GM12878 (cell line): ENCODE results near the gene SPAG6. TPM values are rescaled to one million over a fixed set of nuclear protein-coding genes. Genes with fewer than 3 reads are reported as not detected.

Experiments
- BHLHE40 ChIP-seq, 2 experiments: fragments of 450-650 bp in 1 of 2; IDR thresholded peaks; 2 replicates each; pipeline ENCODE4 v1.6.1; 2011 to 2017; ENCODE audit warnings: low read depth in 2 of 2, borderline replicate concordance in 1 of 2, improper control_type of control experiment in 1 of 2, low read length in 1 of 2, mild to moderate bottlenecking in 1 of 2
- BRCA1 ChIP-seq: IDR thresholded peaks from 2 replicates; pipeline ENCODE4 v1.6.1; 2011; ENCODE audit warnings: low read depth, low read length, improper control_type of control experiment
- EGR1 ChIP-seq, 2 experiments: IDR thresholded peaks; 1 replicate in 1 of 2; 2 replicates in 1 of 2; pipeline ENCODE4 v1.6.1; 2011 to 2012; ENCODE audit warnings: low read depth in 2 of 2, low read length in 2 of 2, borderline replicate concordance in 1 of 2, mild to moderate bottlenecking in 1 of 2, moderate library complexity in 1 of 2
- ETV6 ChIP-seq, 2 experiments: fragments of 450-650 bp in 1 of 2; IDR thresholded peaks in 1 of 2; conservative IDR thresholded peaks in 1 of 2; 2 replicates each; pipeline ENCODE4 v1.6.1; 2014; ENCODE audit warnings: antibody characterized with exemption in 1 of 2, borderline replicate concordance in 1 of 2, low read depth in 1 of 2, mild to moderate bottlenecking in 1 of 2, moderate library complexity in 1 of 2
- FOS ChIP-seq: IDR thresholded peaks from 3 replicates; pipeline ENCODE4 v1.6.1; 2011; ENCODE audit warnings: borderline replicate concordance; ENCODE audit not compliant: insufficient read length; ENCODE audit errors: extremely low read depth
- FOXM1 ChIP-seq: IDR thresholded peaks from 2 replicates; pipeline ENCODE4 v1.6.1; 2012; ENCODE audit warnings: low read depth, mild to moderate bottlenecking, inconsistent platforms, low read length, moderate library complexity
- HSF1 ChIP-seq: fragments of 150-350 bp; IDR thresholded peaks from 2 replicates; pipeline ENCODE4 v1.6.1; 2014; ENCODE audit warnings: mild to moderate bottlenecking, low read depth, low read length
- KAT2A ChIP-seq: conservative IDR thresholded peaks from 2 replicates; pipeline ENCODE4 v1.6.1; 2011; ENCODE audit warnings: low read depth, low read length; ENCODE audit not compliant: control insufficient read depth
- MEF2A ChIP-seq: IDR thresholded peaks from 2 replicates; pipeline ENCODE4 v1.6.1; 2011; ENCODE audit warnings: low read depth, mild to moderate bottlenecking, low read length, moderate library complexity; ENCODE audit not compliant: insufficient read depth
- MEF2B ChIP-seq: fragments of 450-650 bp; IDR thresholded peaks from 2 replicates; pipeline ENCODE4 v1.6.1; 2018; ENCODE audit warnings: mild to moderate bottlenecking, moderate library complexity; ENCODE audit not compliant: partially characterized antibody, poor library complexity, severe bottlenecking
- NFXL1 ChIP-seq: fragments of 450-650 bp; IDR thresholded peaks from 2 replicates; pipeline ENCODE4 v1.6.1; 2017; ENCODE audit warnings: antibody characterized with exemption, mild to moderate bottlenecking, borderline replicate concordance
- POLR2A ChIP-seq: IDR thresholded peaks from 2 replicates; pipeline ENCODE4 v1.6.1; 2011; ENCODE audit warnings: low read depth, mild to moderate bottlenecking, low read length
- RAD51 ChIP-seq: fragments of 450-650 bp; IDR thresholded peaks from 2 replicates; pipeline ENCODE4 v1.6.1; 2016; ENCODE audit warnings: moderate library complexity, mild to moderate bottlenecking, inconsistent platforms
- SRF ChIP-seq, 2 experiments: IDR thresholded peaks; 2 replicates each; pipeline ENCODE4 v1.6.1; 2011; ENCODE audit warnings: low read depth in 2 of 2, low read length in 2 of 2, mild to moderate bottlenecking in 1 of 2, moderate library complexity in 1 of 2
- STAT3 ChIP-seq: IDR thresholded peaks from 2 replicates; pipeline ENCODE4 v1.6.1; 2011; ENCODE audit warnings: low read depth, low read length, improper control_type of control experiment
- SUZ12 ChIP-seq: fragments of 200-600 bp; sonication (generic); IDR thresholded peaks from one replicate; pipeline ENCODE4 v1.6.1; 2018; ENCODE audit warnings: antibody characterized with exemption, mild to moderate bottlenecking; ENCODE audit not compliant: unreplicated experiment
- TAF1 ChIP-seq: IDR thresholded peaks from 2 replicates; pipeline ENCODE4 v1.6.1; 2011; ENCODE audit warnings: mild to moderate bottlenecking, low read depth, low read length, borderline replicate concordance
- TARDBP ChIP-seq: IDR thresholded peaks from 2 replicates; pipeline ENCODE4 v1.6.1; 2016; ENCODE audit warnings: borderline replicate concordance
- TCF3 ChIP-seq: IDR thresholded peaks from 2 replicates; pipeline ENCODE4 v1.6.1; 2012; ENCODE audit warnings: low read depth, mild to moderate bottlenecking, low read length, borderline replicate concordance; ENCODE audit not compliant: insufficient read depth
- ZNF207 ChIP-seq: fragments of 450-650 bp; IDR thresholded peaks from 2 replicates; pipeline ENCODE4 v1.6.1; 2014; ENCODE audit warnings: antibody characterized with exemption, mild to moderate bottlenecking, borderline replicate concordance
- polyA plus RNA-seq, 11 experiments: library from polyadenylated mRNA; depleted of rRNA in 4 of 11; unstranded in 6 of 11; stranded (reverse) in 5 of 11; fragments of >200 nt; fragmentation: Nextera tagmentation in 4 of 11; fragmentation: Illumina TruSeq in 1 of 11; extraction: Ambion mirVana in 4 of 11; extraction: Trizol in 1 of 11; gene quantifications; 1 replicate in 1 of 11; 2 replicates in 10 of 11; pipeline versions ENCODE4 v1.2.1 to v1.2.3, GENCODE V29; 2011 to 2016; ENCODE audit warnings: inconsistent platforms in 2 of 11, missing spikeins in 2 of 11, low read depth in 1 of 11
- total RNA-seq, 4 experiments: library from RNA; depleted of rRNA in 3 of 4; stranded (reverse); fragments of >200 nt in 3 of 4; fragmentation: Illumina TruSeq in 1 of 4; extraction: Trizol in 1 of 4; gene quantifications; 2 replicates each; pipeline versions ENCODE4 v1.2.1 to v1.2.3, GENCODE V29; 2013 to 2021
- TF ChIP-seq, protein P1 (sequence below): fragments of 450-650 bp; IDR thresholded peaks from 2 replicates; pipeline ENCODE4 v1.6.1; 2014; ENCODE audit warnings: mild to moderate bottlenecking
- TF ChIP-seq, protein P2 (sequence below): fragments of 450-650 bp; IDR thresholded peaks from 2 replicates; pipeline ENCODE4 v1.6.1; 2018; ENCODE audit warnings: mild to moderate bottlenecking, low read depth, moderate library complexity; ENCODE audit not compliant: partially characterized antibody
- TF ChIP-seq, protein P3 (sequence below): IDR thresholded peaks from 2 replicates; pipeline ENCODE4 v1.6.1; 2011; ENCODE audit warnings: mild to moderate bottlenecking, low read depth, low read length, moderate library complexity; ENCODE audit not compliant: insufficient replicate concordance

The SPAG6 gene
- total and polyA plus RNA-seq, 10 of the 15 experiments (the other 5 are each of a cell fraction or from before 2014, with no cell fraction given): 0.13 to 0.99 (median 0.40) TPM; not detected in 1

DNA sequence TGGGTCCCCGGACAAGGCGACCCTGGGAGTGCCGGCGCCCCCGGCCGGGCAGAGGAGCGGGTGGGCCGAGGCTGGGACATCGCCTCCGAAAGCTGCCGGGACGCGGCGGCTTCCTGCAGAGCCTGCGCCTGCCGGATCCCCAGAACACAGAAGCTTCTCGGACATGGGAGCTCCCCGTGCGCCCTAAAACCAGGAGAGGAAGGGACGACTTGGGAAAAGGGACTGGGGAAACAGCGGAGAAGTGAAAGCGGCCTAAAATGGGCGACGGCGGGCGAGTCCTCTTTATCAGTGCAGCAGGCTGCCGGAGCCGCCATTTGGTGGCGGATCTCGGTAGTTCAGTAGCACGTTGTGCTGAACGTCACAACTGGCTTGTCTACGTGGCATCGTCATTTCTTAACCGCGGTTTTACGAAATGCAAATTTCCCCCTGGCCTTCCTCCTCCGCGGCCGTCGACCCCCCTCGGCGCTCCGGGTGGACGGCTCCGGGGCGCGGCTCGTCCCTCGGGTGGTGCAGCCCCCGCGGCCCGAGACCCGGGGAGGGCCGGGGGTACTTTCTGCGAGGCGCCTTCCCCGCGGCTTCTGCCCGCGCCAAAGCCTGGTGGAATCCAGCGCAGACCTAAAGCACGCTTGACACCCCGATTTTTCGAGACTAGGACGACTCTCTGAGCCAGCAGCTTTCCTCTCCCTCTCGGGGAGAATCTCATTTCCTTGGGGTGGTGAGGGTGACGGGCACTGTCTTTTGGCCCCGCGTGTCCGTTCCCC, 9.9 kb upstream of the SPAG6 start (continued):
- no peak for TF ChIP-seq SRF (IDR thresholded peaks at IDR 0.05; ENCODE audit: low read depth in 2 of 2, low read length in 2 of 2)
- TF ChIP-seq, protein P1, sequence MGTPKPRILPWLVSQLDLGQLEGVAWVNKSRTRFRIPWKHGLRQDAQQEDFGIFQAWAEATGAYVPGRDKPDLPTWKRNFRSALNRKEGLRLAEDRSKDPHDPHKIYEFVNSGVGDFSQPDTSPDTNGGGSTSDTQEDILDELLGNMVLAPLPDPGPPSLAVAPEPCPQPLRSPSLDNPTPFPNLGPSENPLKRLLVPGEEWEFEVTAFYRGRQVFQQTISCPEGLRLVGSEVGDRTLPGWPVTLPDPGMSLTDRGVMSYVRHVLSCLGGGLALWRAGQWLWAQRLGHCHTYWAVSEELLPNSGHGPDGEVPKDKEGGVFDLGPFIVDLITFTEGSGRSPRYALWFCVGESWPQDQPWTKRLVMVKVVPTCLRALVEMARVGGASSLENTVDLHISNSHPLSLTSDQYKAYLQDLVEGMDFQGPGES: no peak
- TF ChIP-seq HSF1: no peak
- no peak for TF ChIP-seq FOS
- peak; percentile 16 for TF ChIP-seq MEF2B
- peak; percentile 66; the same call in 1 of the 2 replicates for TF ChIP-seq POLR2A
- no peak for TF ChIP-seq NFXL1
- no peak for TF ChIP-seq SUZ12
- TF ChIP-seq STAT3: no peak
- TF ChIP-seq FOXM1: no peak
- TF ChIP-seq, protein P2, sequence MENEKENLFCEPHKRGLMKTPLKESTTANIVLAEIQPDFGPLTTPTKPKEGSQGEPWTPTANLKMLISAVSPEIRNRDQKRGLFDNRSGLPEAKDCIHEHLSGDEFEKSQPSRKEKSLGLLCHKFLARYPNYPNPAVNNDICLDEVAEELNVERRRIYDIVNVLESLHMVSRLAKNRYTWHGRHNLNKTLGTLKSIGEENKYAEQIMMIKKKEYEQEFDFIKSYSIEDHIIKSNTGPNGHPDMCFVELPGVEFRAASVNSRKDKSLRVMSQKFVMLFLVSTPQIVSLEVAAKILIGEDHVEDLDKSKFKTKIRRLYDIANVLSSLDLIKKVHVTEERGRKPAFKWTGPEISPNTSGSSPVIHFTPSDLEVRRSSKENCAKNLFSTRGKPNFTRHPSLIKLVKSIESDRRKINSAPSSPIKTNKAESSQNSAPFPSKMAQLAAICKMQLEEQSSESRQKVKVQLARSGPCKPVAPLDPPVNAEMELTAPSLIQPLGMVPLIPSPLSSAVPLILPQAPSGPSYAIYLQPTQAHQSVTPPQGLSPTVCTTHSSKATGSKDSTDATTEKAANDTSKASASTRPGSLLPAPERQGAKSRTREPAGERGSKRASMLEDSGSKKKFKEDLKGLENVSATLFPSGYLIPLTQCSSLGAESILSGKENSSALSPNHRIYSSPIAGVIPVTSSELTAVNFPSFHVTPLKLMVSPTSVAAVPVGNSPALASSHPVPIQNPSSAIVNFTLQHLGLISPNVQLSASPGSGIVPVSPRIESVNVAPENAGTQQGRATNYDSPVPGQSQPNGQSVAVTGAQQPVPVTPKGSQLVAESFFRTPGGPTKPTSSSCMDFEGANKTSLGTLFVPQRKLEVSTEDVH: no peak
- TF ChIP-seq MEF2A: no peak
- TF ChIP-seq, protein P3, sequence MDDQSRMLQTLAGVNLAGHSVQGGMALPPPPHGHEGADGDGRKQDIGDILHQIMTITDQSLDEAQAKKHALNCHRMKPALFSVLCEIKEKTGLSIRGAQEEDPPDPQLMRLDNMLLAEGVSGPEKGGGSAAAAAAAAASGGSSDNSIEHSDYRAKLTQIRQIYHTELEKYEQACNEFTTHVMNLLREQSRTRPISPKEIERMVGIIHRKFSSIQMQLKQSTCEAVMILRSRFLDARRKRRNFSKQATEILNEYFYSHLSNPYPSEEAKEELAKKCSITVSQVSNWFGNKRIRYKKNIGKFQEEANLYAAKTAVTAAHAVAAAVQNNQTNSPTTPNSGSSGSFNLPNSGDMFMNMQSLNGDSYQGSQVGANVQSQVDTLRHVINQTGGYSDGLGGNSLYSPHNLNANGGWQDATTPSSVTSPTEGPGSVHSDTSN: no peak
- no peak for TF ChIP-seq RAD51
- no peak for TF ChIP-seq KAT2A
- TF ChIP-seq TAF1: peak; percentile 30; the same call in 1 of the 2 replicates
- no peak for TF ChIP-seq TARDBP
- TF ChIP-seq BHLHE40 (IDR thresholded peaks at IDR 0.05; ENCODE audit: borderline replicate concordance in 1 of 2, low read depth in 2 of 2, low read length in 1 of 2): peak in 1 of 2 experiments; percentile 37; a peak in 2 of 4 replicates
- no peak for TF ChIP-seq ETV6 (conservative IDR thresholded peaks at IDR 0.05 in 1 of 2, IDR thresholded peaks at IDR 0.05 in 1 of 2; ENCODE audit: borderline replicate concordance in 1 of 2, low read depth in 1 of 2)
- TF ChIP-seq EGR1 (IDR thresholded peaks at IDR 0.05; ENCODE audit: borderline replicate concordance in 1 of 2, low read depth in 2 of 2, low read length in 2 of 2): no peak
- TF ChIP-seq BRCA1: no peak
- TF ChIP-seq TCF3: no peak
- TF ChIP-seq ZNF207: no peak
- TF ChIP-seq, all 136 proteins: peak for 20
